DND-41 (cell line): ENCODE measurements around the gene SERPINH1.

Experiments used
- CTCF ChIP-seq: IDR thresholded peaks from 2 replicates; pipeline ENCODE4 v1.5.1; 2012; ENCODE audit warnings: borderline replicate concordance, low read length, moderate library complexity, mild to moderate bottlenecking; ENCODE audit not compliant: poor library complexity, severe bottlenecking; ENCODE audit errors: extremely low read depth
- EZH2 ChIP-seq: IDR thresholded peaks from 3 replicates; pipeline ENCODE4 v1.6.1; 2012; ENCODE audit warnings: borderline replicate concordance, low read depth, mild to moderate bottlenecking, moderate library complexity, low read length, inconsistent platforms; ENCODE audit not compliant: severe bottlenecking

GRCh38 chr11:75566763-75567279 lies 4.8 kb downstream of the SERPINH1 start:
- TF ChIP-seq CTCF (no peak), EZH2 (no peak)
